GM10248 (cell line): ENCODE measurements around the gene SLC22A23.

Experiments
- CTCF ChIA-PET: fragments of 300-600 bp; sonication (Branson Sonifier 250); formaldehyde crosslinking; extraction: SDS; loops from one replicate; lab custom pipeline; 2021; ENCODE audit warnings: antibody characterized with exemption; lab: Yijun Ruan, JAX
- POLR2A ChIA-PET: fragments of 350-650 bp; sonication (Branson Sonifier 250); formaldehyde crosslinking; extraction: SDS; loops from one replicate; lab custom pipeline; 2020; ENCODE audit warnings: antibody characterized with exemption; lab: Yijun Ruan, JAX
- DNase-seq: peaks from one replicate; pipeline ENCODE4 v3.0.0; 2012; ENCODE audit errors: extremely low spot score
- TF ChIP-seq, protein P1 (sequence below): IDR thresholded peaks from 2 replicates; pipeline ENCODE4 v1.5.1; 2012; ENCODE audit warnings: mild to moderate bottlenecking, low read depth; ENCODE audit errors: extremely low read depth, missing control alignments, control extremely low read depth

Gene SLC22A23

DNA sequence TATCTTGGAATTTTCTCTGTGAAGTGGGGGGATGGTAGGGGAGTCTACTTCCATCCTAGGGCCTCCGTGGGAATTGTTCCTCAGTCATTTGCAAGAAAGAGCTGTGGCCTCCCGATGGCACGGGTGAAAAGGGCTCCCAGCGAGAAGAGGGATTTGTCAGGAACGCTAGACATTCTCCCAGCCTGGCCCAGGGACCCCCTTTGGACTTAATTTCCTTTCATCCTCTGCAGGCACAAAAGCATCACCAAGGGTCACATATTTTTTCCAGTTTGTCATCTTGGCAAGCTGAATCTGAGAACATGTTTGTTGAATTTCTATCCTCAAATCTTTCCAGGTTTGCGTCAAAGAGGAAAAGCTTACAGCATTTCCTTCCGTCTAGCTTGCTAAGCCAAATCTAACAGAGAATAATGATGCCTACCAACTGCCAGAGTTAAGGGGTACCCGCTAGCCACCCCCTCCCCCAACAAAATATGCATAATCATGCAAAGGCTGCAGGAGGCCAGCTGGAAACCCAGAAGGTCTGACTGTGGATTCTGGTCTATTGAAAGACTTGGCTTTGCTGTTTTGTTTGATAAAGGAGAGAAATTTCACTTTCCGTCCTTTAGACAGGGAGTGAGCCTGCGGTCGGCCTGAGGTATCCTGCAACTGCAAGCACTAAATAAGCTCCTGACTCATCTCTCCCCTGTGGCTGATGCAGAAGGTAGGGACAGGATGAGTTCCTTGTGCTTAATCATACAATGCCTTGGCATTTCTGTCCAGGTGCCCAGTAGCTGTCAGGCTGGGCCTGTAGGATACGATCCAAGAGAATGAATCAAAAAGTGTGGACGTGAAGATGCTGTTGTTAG, 175.0 kb downstream of the SLC22A23 start:
- ChIA-PET CTCF (interaction anchor here (0.7 to 8.3 kb wide), 11 partner anchors 8 to 704 kb away, joined by 3 to 112 read pairs (median 3); no protein-coding TSS in a partner anchor), POLR2A (no interaction called here)
- TF ChIP-seq, protein P1, sequence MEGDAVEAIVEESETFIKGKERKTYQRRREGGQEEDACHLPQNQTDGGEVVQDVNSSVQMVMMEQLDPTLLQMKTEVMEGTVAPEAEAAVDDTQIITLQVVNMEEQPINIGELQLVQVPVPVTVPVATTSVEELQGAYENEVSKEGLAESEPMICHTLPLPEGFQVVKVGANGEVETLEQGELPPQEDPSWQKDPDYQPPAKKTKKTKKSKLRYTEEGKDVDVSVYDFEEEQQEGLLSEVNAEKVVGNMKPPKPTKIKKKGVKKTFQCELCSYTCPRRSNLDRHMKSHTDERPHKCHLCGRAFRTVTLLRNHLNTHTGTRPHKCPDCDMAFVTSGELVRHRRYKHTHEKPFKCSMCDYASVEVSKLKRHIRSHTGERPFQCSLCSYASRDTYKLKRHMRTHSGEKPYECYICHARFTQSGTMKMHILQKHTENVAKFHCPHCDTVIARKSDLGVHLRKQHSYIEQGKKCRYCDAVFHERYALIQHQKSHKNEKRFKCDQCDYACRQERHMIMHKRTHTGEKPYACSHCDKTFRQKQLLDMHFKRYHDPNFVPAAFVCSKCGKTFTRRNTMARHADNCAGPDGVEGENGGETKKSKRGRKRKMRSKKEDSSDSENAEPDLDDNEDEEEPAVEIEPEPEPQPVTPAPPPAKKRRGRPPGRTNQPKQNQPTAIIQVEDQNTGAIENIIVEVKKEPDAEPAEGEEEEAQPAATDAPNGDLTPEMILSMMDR: no peak
- DNase-seq: no peak

DNA sequence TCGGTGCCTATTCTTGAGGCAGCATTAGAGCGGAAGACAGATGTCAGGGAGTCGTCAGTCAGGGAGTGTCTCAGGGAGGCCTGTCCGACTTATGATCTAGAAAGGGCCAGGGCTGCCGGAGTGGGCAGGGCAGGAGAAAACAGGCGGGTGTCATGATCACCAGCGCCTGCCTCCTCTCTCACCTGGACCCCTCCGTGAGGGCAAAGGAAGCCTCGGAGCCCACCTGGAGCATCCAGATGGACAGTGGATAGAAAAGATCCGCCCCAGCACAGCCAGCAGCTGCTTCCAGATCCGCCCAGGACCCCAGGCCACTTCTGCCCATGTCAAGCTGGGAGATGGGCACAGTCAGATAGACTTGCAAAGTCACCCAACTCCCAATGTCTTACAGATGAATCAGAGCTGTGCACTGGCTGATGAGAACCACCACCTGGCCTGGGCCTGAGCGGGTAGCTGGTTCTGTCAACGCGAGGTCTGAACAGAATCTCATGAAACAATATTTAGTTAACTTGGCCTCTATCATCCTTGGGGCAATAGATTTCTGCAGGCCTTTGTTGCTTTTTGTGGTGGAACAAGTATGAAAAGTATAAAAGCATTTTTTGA, 175.9 kb downstream of the SLC22A23 start:
- ChIA-PET CTCF (interaction anchor here (0.8 to 8.3 kb wide), 10 partner anchors 10 to 705 kb away, joined by 3 to 112 read pairs (median 3); no protein-coding TSS in a partner anchor), POLR2A (no interaction called here)
- TF ChIP-seq, protein P1: no peak
- no peak for DNase-seq

DNA sequence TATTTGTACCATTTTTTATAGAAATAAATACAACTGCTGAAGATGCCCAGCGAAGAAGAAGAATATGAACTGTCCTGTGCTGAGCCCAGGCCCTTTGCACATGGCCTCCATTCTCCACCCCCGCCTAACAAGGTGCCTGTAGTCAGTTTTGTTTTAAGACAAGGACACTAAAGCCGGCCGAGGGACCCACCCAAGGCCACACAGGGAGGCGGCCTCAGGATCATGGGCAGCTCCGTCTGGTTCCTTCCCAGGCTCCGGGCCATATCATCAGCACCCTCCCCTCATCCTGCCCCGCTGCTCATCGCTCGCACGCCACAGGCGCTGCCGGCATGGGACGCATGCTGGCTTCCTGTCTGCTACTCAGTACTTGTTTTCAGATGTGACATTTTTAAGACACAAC, 176.8 kb downstream of the SLC22A23 start:
- POLR2A ChIA-PET: no interaction called here
- no peak for DNase-seq
- TF ChIP-seq, protein P1: no peak
- CTCF ChIA-PET: interaction anchor here (0.6 to 8.3 kb wide), 28 partner anchors 11 to 729 kb away, joined by 3 to 112 read pairs (median 4); no protein-coding TSS in a partner anchor

DNA sequence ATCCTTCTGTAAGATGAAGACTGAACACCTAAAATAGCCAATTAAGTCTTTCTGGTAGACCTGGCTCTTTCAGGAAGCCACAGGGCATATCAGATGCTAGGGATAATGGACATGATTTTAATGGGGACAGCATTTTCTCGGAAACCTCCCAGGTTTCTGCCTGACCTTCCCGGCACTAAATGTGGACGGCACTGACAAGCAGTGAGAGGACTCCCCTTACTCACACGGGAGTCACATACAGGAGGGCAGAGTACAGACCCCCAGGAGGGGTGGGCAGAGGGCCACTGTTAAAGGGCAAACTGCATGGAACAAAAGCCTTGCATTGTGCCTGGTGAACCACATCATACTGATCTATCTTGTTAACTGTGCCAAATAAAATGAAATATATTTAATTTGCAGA, 178.2 kb downstream of the SLC22A23 start:
- no peak for DNase-seq
- POLR2A ChIA-PET: no interaction called here
- CTCF ChIA-PET: interaction anchor here (1.8 to 8.3 kb wide), 2 partner anchors 452 to 654 kb away, joined by 5 to 112 read pairs; no protein-coding TSS in a partner anchor

DNA sequence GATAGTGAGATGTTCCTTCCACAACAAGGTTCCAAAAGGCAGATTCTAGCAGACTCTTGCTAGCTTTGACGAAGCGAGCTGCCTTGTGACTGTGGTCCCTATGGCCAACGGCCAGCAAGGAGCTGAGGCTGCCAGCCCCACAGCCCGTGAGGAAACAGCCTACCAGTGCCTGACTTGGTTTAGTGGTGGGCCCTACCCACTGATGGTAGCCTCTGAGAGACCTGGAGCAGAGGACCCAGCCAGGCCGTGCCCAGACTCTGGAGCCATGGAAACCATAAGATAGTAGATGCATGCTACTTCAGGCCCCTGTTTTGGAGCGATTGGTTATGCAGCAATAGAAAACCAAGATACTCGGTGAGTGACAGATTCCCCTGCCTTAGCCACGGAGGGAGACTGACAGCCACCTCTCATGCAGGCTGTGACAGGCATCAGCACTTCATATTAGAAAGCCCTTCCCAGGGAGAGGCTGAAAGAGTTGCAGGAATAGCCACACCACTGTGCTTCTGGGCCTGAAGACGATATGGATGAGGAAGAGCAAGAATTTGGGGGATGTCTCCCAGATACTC, 178.9 kb downstream of the SLC22A23 start:
- POLR2A ChIA-PET: no interaction called here
- CTCF ChIA-PET: interaction anchor here (1.0 to 2.6 kb wide), 2 partner anchors 20 to 454 kb away, joined by 3 to 23 read pairs; no protein-coding TSS in a partner anchor
- TF ChIP-seq, protein P1: no peak
- DNase-seq: no peak

More for the DNA sequence above, 178.2 kb downstream of the SLC22A23 start:
- TF ChIP-seq, protein P1: no peak

DNA sequence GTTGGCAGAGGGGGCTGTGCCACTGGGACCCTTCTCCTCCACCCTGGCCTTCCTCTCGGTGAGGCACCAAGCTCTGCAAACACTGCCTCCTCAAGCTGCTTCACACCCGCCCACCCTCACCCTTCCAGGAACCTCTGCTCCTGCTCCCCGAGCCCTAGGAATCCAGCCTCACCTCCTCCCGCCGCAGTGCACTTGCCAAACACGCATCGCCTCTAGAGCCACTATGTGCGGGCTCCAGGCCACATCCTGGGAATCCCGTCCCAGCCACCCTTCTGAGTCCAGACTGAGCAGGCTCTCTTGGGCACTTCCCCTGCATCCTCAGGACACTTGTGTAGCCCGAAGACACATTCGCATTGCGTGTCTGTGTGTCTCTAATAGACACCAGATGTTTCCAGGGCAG, 179.6 kb downstream of the SLC22A23 start:
- TF ChIP-seq, protein P1: no peak
- ChIA-PET POLR2A (interaction anchor here (1.0 kb wide), 1 partner anchor 11 kb away, joined by 6 read pairs; no protein-coding TSS in a partner anchor), CTCF (interaction anchor here (1.0 to 2.6 kb wide), 3 partner anchors 21 to 455 kb away, joined by 3 to 23 read pairs (median 3); no protein-coding TSS in a partner anchor)
- no peak for DNase-seq
